NCI-H2171 treated with DMSO at 0.1 percent for 48 hours (cell line): Measurements from ENCODE around the gene SPHK1.

ENCODE experiments used
- DNase-seq: peaks from one replicate; lab custom pipeline; 2025; lab: John Stamatoyannopoulos, UW

SPHK1 gene

DNA sequence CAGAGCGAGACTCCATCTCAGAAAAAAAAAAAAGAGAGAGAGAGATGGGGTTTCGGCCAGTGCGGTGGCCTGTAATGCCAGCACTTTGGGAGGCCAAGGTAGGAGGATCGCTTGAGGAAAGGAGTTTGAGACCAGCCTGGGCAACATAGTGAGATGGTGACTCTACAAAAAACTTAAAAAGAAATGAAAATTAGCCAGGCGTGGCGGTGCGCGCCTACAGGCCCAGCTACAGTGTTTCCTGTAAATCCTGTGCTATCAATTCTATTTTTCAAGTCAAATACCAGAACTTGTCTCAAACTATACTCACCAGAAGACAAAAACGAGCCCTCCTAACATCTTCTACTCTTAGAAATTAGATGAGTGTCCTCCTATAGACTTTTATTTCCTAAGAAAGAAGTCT is 49.3 kb downstream of the SPHK1 start:
- no peak for DNase-seq

DNA sequence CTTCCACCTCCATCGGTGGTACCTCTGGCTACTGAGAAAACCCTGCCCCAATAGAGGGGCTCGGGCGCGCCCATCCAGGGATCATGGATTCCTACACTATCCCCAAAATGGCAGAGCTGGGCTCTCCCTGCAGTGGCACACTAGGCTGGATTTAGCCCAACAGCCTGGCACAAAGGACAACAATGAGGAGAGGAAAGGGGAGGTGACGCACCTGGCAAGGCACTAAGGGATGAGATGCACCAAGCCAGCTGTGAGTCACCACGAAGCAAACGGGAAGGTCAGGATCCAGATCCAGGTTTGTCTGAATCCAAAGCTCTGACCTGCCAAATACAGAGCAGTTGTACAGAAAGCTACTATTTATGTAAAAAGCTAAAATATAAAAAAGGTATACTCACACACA is 50.5 kb downstream of the SPHK1 start:
- DNase-seq: no peak

DNA sequence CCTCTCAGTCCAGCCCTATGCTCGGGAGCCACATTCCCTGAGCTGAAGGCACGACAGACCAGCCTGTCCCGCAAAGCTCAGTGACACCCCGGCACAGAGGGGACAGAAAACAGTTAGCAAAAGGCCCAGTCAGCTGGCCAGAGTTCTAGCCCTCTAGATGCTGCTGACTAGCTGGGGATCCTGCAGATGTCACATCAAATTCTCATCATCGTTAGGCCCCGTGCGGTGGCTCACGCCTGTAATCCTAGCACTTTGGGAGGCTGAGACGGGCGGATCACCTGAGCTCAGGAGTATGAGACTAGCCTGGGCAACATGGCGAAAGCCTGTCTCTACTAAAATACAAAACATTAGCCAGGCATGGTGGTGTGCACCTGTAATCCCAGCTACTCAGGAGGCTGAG is 51.3 kb downstream of the SPHK1 start:
- no peak for DNase-seq
